Activated T-cell treated with anti-CD3 and anti-CD28 coated beads for 48 hours (primary cell): Measurements from ENCODE around the gene PDSS2.

Source experiments
- DNase-seq: peaks from one replicate; pipeline ENCODE4 v3.0.0-alpha.2; 2020; ENCODE audit warnings: low read depth

The PDSS2 gene

DNA sequence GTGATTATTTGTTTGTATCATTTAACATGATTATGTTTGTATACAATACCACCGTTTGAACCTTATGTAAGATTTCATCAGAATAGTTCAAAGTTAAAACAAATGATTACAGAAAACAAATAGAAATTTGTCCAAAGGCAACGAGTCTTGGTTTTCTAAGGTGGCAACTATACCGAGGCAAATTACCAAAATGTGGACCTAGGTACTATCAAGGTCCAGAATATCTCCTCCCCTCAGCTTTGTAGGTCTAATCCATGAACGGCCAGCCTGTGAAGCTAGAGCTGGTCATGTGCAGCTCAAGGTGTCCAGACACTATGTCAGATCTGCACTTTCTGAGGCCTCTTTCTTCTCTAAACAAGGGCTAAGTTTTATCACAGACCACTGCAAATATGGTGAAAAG is 192.4 kb downstream of the PDSS2 start:
- DNase-seq = no peak

DNA sequence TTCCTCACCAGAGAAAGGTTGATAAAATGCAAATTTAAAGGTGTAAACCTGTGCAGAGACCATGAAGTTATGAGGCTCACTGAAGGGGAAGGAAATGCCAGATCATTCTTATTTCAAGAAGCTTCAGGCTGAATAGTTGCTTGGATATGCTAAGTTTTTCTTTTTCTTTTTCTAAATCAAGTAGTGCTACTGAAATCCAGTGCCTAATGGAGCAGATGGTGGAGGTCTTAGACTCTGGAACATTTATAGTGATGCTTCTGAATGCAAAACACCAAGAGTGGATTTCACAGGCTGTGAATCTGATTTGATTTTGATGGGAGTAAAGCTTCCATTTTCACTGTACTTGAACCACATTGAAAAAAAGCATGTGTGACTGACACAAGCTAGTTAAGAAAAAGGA is 192.8 kb downstream of the PDSS2 start:
- DNase-seq = no peak

DNA sequence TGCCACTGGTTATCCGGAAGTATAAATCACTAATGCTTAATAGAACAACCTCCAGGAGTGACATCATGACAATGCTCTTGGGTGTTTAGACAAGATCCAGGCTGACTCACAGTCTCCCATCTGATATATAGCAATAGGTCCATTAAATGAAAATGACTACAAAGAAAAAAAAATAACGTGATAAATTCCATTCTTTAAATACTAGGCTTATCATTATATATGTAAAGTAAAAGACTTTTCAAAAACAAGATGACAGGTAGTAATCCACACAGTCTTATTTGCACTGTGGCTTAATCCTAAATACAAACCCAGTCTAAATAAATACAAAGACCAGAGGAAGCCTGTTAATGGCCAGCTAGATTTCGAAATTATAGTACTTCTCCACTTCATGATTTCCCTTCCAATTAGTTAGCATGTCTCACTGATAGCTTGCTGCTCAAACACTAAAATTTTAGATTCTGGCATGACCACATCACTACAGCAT is 195.0 kb downstream of the PDSS2 start:
- no peak for DNase-seq

DNA sequence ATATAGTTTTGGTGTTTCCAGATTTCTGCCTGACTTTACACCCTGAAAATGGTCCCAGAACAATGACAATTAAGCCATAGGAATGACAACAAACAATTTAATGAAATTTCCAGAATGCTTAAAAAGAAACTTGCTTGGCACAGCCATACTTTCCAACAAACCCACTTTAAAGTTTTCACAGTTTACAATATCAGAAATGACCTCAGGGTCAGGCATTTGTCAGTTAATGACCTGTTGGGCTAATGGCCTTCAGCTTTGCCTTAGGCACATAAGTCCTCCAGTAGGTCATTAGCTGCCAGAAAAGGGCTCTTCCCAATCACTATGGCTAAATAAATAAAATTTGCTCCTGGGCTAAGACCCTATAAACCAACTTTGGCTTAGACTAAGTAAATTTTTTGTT is 199.4 kb downstream of the PDSS2 start:
- no peak for DNase-seq

DNA sequence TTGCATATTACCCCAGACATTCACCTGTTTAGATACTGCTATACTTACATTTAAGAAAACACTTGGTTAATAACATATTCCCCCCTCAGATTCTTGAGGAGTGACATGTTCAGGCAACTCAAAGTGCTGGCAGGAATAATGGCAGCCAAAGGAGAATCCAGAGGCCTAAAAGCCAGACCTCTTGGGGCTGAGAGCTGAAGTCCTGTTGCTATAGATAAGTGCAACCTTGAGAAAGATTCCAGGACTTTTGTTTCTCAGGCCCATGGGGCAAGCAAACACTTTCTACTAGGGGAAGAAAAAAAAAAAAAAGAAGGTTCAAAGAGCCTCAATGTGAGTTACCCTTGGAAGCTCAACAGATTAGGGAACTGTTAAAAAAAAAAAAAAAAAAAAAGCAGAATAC is 211.2 kb downstream of the PDSS2 start:
- DNase-seq = no peak

DNA sequence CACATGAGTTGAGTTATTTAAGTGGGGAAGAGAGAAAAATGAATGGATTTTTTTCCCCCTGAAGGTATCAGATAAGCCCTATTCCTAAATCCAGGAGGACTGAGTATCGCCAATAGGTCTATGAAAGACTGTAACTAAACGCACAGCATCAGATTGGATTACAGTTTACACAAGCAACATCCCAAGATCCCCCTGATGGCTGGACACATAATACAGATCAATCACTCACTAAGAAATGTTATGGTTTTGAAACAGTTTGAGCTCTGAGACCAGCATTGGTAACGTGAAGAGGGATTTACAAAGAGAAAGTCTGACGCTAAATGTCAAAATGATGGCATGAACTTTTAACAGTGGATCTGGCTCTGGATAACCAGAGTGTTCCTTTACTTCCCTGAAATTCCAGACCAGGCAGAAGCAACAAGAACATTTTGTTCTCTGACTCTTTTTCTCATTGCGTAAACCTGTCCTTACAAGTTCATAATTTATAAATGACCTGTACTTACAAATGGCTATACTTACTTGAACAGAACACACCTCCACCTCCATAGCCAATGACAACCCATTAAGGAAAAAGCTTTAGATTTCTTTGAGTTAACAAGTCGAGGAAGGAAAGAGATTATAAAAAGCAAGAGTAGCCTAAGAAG is 212.3 kb downstream of the PDSS2 start:
- DNase-seq = no peak

DNA sequence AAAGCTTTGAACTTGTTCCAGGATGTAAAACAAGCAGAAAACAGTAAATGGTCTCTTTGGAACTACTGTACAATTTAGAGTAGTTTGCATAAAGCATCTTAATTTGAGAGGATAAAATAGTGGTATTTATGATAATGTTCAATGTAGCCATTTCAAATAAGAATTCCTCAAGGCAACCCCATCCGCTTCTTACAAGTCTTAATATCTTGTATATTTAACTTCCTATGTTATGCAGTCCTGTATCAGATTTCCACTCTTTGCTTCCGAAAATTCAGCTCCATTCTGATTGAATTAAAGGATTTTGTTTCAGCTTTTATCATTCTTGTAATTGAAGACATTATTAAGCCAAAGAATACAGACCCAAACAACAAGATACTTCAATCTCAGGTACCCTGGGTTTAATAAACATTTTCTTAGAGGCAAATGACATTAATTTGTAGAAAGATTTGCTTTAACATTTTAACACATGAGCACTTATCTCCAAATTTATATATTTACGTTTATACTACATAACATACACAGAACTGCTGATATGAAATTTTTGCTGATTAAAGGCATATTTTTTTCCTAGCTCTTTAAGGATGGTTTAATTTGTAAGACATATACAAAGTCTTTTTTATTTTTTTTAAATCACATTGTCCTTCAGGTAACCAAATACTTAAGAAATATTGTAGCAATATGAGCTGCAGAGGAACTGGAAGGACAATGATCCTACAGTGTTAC is 213.0 kb downstream of the PDSS2 start:
- no peak for DNase-seq

DNA sequence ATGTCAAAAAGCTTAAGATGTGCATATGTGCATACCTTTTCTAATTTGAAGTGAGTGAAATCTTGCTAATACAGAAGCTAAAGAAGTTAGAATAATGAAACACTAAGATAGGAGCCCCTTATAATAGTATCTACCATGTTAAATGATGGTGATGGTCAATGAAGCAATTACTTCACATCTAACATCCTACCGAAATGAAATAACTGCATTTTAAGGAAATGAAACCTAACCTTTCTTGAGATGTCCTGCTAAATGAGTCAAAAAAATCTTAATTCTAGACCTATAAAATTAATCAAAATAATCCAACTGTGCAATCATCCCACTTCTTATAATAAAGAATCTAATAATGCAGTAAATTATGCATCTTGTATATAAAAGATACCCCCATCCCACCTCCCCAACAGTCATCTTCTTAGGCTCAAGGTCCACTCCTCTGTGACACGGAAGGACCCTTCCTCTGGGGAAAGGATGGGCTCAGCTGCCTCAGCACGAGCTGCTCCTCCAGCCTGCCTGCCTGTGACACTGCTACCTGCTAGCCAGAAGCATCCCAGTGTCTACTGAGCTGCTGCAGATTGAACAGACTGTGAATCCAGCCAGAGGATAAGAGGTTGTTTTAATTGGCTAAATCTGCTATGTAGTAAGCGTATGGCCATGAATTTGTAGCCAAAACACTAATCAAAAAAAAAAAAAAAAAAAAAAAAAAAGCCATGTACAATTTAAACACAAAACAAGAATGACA is 214.5 kb downstream of the PDSS2 start:
- no peak for DNase-seq

DNA sequence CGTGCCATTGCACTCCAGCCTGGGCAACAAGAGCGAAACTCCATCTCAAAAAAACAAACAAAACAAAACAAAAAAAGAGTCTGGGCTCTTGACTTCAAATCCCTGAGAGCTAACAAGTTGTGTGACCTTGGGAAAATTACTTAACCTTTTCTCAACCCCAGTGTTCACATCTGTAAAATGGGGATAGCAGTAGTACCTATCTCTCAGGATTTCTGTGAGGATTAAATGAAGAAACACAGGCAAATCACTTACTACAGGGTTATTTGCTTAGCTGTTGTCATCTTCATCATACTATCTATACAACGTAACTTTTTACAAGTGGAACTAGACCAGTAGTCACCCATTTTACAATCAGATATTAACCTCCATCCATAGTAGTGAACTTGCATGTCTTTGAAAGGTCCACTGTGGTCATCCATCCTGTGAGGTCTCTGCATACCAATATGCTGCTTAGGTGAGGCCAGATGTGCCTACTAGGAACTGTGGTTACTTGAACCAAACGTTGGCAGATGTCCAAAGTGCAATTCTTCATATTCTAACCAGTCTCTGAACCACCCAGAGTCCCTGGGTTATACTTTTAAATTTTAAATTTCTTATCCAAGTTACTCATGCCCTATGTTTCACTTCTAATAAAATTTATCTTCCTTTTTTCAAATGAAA is 215.2 kb downstream of the PDSS2 start:
- no peak for DNase-seq

DNA sequence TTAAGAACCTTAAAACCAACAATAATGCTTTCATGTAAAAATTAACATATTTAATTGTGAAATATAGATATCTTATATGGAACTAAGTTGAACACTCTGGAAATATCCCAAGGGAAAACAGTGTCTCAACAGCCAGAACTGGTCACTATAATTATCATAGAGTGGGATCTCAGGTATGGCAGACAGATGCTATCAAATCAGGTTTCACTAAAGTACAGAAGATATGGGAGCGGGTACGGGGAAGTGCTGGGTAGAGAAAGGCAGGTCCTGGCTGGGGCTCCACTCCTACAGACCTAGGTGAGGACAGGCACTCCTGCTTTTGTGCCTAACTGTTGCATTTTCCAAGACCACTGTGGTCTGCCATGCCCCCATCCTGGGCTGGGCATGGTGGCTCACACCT is 215.9 kb downstream of the PDSS2 start:
- no peak for DNase-seq

DNA sequence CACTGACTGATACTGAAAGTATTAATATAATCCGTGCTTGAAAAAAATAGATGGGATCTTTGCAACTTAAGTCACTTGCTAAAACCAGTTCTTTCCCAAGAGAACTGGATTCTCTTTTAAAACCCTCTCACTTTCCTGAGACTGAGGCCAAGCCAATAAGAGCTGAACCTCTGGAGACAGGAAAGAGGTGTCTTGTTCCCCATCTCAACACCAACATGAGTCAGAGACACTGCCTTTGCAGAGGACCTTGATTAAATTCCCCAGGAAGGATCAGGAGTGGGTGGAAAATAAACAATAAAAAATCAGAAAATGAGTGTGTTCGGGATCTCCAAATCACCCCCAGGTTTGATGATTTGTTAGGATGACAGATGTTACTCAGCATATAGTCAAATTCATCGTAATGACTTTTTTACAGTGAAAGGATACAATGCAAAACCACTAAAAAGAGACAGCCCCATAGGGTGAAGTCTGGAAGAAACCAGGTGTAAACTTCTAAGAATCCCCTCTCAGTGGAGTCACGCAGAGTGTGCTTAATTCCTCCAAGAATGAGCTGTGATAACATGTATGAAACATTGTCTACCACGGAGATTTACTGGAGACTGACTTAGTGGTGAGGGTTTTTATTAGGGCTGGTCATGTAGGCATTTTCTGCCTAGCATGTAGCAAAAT is 221.2 kb downstream of the PDSS2 start:
- DNase-seq = no peak

DNA sequence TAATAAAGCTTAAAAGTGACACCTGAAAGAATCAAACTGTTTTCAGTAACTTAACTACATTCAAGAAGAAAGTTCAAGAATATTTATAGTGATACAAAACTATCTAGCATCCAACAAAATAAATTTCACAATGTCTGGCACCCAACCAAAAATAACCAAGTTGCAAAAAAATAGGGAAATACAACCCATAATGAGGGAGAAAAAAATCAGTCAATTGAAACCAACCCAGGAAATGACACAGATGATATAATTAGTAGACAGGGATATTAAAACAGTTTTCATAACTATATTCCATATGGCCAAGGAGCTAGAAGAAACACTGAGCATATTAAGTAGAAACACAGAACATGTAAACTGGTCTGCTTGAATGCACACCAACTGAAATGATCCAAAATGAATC is 223.9 kb downstream of the PDSS2 start:
- no peak for DNase-seq

DNA sequence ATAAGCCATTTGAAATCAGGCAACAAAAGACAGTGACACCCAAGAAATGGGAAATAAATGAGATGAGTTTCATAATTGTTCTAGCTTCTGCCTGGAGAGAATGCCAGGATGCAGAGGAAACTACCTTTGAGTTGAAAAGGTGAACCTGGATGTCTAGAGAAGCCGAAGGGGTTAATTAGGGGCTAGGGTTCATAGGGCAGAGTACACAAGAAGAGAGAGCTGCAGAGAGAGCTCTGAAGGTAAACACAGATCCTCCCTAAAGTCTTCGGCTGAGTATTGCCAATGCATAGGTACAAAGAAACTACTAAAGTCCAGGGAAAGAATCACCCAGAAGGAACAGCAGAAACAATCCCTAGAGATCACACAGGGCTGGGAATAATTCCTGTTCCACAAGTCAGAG is 224.4 kb downstream of the PDSS2 start:
- DNase-seq = no peak

DNA sequence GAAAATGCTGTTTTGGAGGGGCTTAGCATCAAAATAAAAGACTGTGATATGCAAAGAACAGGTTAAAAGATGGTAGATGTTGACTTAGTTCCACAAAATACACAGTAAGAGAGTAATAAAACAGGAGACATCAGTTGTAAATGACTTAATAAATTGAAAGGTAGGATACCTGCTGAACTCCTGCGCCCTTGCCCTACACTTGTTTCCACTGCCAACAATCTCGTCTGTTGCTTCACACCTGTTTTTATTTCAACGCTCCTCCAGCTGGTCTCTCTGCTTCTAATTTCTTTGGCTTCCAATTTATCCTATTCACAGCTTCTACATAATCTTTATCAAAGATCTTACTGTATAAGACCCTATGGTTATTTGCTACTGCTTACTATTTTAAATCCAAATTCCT is 228.1 kb downstream of the PDSS2 start:
- no peak for DNase-seq

DNA sequence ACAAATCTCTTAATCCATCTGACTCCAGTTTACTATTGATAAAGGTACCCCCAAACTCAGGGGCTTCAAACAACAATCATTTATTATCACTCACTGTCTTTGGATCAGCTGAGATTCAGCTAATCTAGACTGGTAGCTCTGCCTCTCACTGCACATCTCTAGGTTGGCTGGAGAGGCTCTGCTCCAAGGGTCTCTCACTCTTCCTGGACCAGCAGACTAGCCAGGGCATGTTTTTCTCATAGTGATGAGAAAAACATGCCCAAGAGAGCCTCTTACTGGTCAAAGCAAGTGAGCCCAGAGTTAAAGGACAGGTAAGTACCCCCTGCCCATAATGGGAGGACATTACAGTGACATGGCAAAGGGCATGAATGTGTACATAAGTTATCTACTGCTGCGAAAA is 228.9 kb downstream of the PDSS2 start:
- DNase-seq = no peak

DNA sequence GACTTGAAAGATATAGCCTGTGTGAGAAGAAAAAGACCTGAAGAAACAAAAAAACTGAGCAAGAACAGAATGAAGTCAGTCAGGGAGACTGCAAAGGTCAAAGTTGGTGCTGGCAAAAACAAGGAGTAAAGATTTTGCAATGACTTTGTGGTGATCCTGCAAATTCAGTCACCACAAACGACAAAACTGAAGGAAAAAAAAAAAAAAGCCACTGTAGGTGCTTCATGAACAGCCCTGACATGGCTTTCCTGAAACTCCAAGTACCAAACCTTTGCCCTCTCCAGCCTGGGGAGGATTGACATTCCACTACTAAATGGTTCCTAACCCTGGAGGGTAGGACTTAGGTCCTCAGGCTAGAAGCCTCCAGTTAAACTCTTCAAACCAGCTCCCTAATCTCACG is 229.3 kb downstream of the PDSS2 start:
- no peak for DNase-seq

DNA sequence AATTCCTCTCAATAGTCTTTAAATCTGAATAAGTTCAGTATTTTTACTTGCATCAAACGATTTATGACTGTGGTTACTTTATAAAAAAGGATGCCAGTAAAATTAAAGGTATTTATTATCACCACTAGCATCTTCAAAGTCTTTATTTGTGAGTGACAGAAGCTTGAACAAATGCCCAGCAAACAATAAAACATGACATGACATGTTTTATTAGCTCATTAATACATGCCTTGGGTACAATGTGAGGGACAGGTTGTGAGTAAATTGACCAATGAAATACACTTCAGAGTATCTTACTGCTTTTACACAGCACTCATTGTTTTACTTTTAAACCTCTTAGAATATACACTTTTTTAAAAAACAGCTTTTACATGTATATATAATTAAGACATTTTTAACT is 230.6 kb downstream of the PDSS2 start:
- no peak for DNase-seq

DNA sequence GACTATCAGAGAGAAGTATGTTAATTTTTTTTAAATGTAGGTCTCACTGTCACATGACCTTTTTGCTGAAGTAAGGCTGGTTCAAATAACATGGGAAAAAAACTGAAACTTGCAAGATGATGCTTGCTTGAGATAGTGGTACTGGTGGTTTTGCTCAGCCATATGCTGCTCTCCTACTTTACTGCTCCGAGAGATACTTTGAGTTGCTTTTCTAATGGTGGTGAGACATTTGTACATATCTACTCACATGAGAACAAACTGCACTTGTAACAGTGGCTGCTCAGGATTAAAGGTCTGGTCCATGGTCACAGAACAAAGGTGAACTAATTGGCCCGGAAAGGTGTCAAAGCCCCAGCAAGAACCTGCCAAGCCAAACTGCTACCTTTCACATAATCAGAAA is 237.8 kb downstream of the PDSS2 start:
- DNase-seq = no peak

DNA sequence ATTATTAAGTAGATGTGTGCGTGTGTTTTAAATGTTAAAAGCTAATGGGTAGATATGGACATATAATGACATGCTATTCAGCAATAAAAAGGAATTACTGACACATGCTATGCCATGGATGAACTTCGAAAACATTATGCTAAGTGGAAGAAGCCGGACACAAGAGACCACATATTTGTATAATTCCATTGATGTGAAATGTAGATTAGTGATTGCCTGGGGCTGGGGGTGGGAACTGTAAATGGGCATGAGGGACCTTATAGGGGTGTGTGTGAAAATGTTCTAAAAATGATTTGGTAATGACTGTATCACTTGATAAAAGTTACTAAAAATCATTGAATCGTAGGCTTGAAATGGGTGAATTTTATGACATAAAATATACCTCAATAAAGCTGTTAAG is 239.5 kb downstream of the PDSS2 start:
- no peak for DNase-seq

DNA sequence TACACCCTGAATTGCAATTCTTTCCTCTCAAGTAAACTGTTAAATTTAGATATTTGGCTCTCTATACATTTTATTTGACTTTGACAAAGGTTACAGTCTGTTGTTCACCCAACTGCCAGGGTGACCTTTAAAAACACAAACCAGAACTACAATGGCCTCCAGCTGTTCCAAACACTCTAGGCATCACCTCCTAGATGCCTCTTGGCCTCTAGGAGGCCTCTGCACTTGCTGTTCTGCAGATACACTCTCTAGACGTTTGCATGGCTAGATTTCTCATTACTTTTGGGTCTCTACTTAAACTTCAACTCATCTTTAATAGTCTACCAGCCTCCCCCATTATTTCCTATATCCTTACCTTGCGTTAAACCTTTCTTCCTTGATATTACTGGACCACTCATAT is 241.2 kb downstream of the PDSS2 start:
- DNase-seq = no peak

DNA sequence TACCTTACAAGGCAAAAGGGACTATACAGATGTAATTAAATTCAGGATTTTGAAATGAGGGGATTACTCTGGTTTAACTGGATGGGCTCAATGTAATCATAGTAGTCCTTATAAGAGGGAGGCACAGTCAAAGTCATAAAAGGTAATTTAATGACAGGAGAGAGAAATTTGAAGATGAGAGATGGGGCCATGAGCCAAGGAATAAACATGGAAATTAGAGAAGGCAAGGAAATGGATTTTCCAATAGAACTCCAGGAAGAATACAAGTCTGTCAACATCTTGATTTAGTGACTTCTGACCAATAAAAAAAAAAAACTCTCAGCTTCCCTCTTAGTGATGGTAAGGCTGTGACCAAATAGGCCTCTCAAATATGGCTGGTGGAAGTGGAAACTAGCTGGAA is 242.1 kb downstream of the PDSS2 start:
- DNase-seq = no peak
